NCI-H1092 (cell line): ENCODE results near the gene ATP9B.
"Not testable (repeated sequence)": the region's sequence is repeated elsewhere in the genome, so short reads cannot be mapped to it uniquely, and the experiment has no call there.

Experiments
- DNase-seq: peaks from one replicate; lab custom pipeline; 2025; lab: John Stamatoyannopoulos, UW

ATP9B gene

GRCh38 chr18:79365701-79366100, 296.5 kb downstream of the ATP9B start:
- no peak for DNase-seq

- DNase-seq, result no peak
Measured at GRCh38 chr18:79366177-79367094, 297.2 kb downstream of the ATP9B start.

- DNase-seq, result no peak
Measured at GRCh38 chr18:79367480-79367879, 298.3 kb downstream of the ATP9B start.

GRCh38 chr18:79367989-79368388, 298.8 kb downstream of the ATP9B start:
- no peak for DNase-seq

- DNase-seq, result no peak
Measured at GRCh38 chr18:79368681-79369080, 299.5 kb downstream of the ATP9B start.

- no peak for DNase-seq
Measured at GRCh38 chr18:79371561-79372121, 302.4 kb downstream of the ATP9B start.

GRCh38 chr18:79372461-79372860, 303.3 kb downstream of the ATP9B start:
- DNase-seq, result no peak

GRCh38 chr18:79372991-79373390, 303.8 kb downstream of the ATP9B start:
- DNase-seq, result no peak

GRCh38 chr18:79373736-79374135, 304.5 kb downstream of the ATP9B start:
- DNase-seq, result no peak

GRCh38 chr18:79374408-79375171, 305.4 kb downstream of the ATP9B start:
- DNase-seq, result no peak

- DNase-seq, result no peak
Measured at GRCh38 chr18:79375441-79376154, 306.4 kb downstream of the ATP9B start.

- DNase-seq, result not testable (repeated sequence)
Measured at GRCh38 chr18:79376661-79377060, 307.5 kb downstream of the ATP9B start.

- no peak for DNase-seq
Measured at GRCh38 chr18:79377187-79377891, 308.1 kb downstream of the ATP9B start.

GRCh38 chr18:79378536-79379250, 309.5 kb downstream of the ATP9B start:
- no peak for DNase-seq

GRCh38 chr18:79379251-79379905, 310.2 kb downstream of the ATP9B start:
- DNase-seq, result no peak

GRCh38 chr18:79379931-79380815, 311.0 kb downstream of the ATP9B start:
- DNase-seq, result no peak

GRCh38 chr18:79380816-79381806, 311.9 kb downstream of the ATP9B start:
- peak; percentile 35 for DNase-seq

GRCh38 chr18:79381811-79382311, 312.7 kb downstream of the ATP9B start:
- DNase-seq, result no peak
